Measurements from ENCODE around the gene CSNK1G1. TPM values are rescaled to one million over a fixed set of nuclear protein-coding genes. Genes with fewer than 3 reads are reported as not detected.

Gene CSNK1G1
- total RNA-seq, 4 donors from 2014 or later = 16.5 to 41.8 (median 33.3) TPM

- TF ChIP-seq POLR2A (IDR thresholded peaks at IDR 0.05) = no peak
- TF ChIP-seq CTCF (IDR thresholded peaks at IDR 0.05) = no peak
- H3K9me3 ChIP-seq = no peaks in the 10 kb centered on the region
- DNase-seq = no peak
- H3K27ac ChIP-seq = no peak overlapping the region
- intact Hi-C loops (cut with DNase I; ENCODE audit: low total_unique reads) = no loop called here
- no peaks in the 10 kb centered on the region for H3K36me3 ChIP-seq
- H3K4me3 ChIP-seq = no peak overlapping the region
- H3K27me3 ChIP-seq = no peaks in the 10 kb centered on the region
- no peaks in the 10 kb centered on the region for H3K4me1 ChIP-seq
Measured at GRCh38 chr15:64117759-64118487, 238.1 kb downstream of the CSNK1G1 start.

Small RNA genes within 50 kb of the gene (small RNA-seq; reads per million reads assigned to genes)
- not detected for gene RF00554

Other genes with a start within 250 kb of the CSNK1G1 start
- gene SNX22, start 204.4 kb downstream of the CSNK1G1 start, total RNA-seq = 1 to 10 TPM in 1 of 4 donors, under 1 TPM in 1, not detected in 2; 0.55 to 1.7 TPM
- gene PPIB, start 193.2 kb downstream of the CSNK1G1 start, total RNA-seq = 100 to 1,000 TPM; 309 to 914 (median 465) TPM
- gene PCLAF, start 25.3 kb upstream of the CSNK1G1 start, total RNA-seq = 10 to 100 TPM in 1 of 4 donors, not detected in 3; 22.7 TPM
- gene TRIP4, start 31.7 kb upstream of the CSNK1G1 start, total RNA-seq = 10 to 100 TPM in 3 of 4 donors, 1 to 10 TPM in 1; 1.2 to 24.1 (median 20.3) TPM
- 10 to 100 TPM; 12.4 to 59.6 (median 26.1) TPM for gene ZNF609, start 104.4 kb upstream of the CSNK1G1 start, total RNA-seq

Measured in uterus (tissue), 4 donors.